ENCODE results near the gene HDAC4. TPM values are rescaled to one million over a fixed set of nuclear protein-coding genes. Genes with fewer than 3 reads are reported as not detected.

Gene HDAC4
- polyA plus RNA-seq, 1 donor from 2014 or later = 2.8 TPM

GRCh38 chr2:239411549-239412319 is 10.9 kb upstream of the HDAC4 start:
- Mint-ChIP-seq H3K9me3 (peaks cover 6 to 7% (median 7%) of the 10 kb centered on the region in 3 donors), H3K36me3 (peaks cover 3% of the 10 kb centered on the region), H3K4me1 (no peaks in the 10 kb centered on the region), H3K27ac (no peak overlapping the region), H3K4me3 (no peak overlapping the region), H3K27me3 (peaks cover 22% of the 10 kb centered on the region)

- peaks cover 22% of the 10 kb centered on the region for H3K27me3 Mint-ChIP-seq
- H3K4me1 Mint-ChIP-seq = no peaks in the 10 kb centered on the region
- no peak overlapping the region for H3K4me3 Mint-ChIP-seq
- peaks cover 3% of the 10 kb centered on the region for H3K36me3 Mint-ChIP-seq
- peaks cover 6 to 7% (median 7%) of the 10 kb centered on the region in 3 donors for H3K9me3 Mint-ChIP-seq
- H3K27ac Mint-ChIP-seq = no peak overlapping the region
Observed at GRCh38 chr2:239411117-239411516, 10.3 kb upstream of the HDAC4 start.

- no peaks in the 10 kb centered on the region for H3K4me1 Mint-ChIP-seq
- peaks cover 3% of the 10 kb centered on the region for H3K36me3 Mint-ChIP-seq
- no peak overlapping the region for H3K4me3 Mint-ChIP-seq
- peaks cover 7% of the 10 kb centered on the region in 3 donors for H3K9me3 Mint-ChIP-seq
- peak overlapping the region in 1 of 3 donors; percentile 11 for H3K27ac Mint-ChIP-seq
- peaks cover 22% of the 10 kb centered on the region for H3K27me3 Mint-ChIP-seq
Observed at GRCh38 chr2:239409976-239410375, 9.2 kb upstream of the HDAC4 start.

GRCh38 chr2:239407112-239407511 is 6.3 kb upstream of the HDAC4 start:
- peaks cover 3% of the 10 kb centered on the region for H3K36me3 Mint-ChIP-seq
- H3K9me3 Mint-ChIP-seq = peaks cover 2 to 10% (median 4%) of the 10 kb centered on the region in 3 donors
- peaks cover 3% of the 10 kb centered on the region in 3 donors for H3K4me1 Mint-ChIP-seq
- peaks cover 20% of the 10 kb centered on the region for H3K27me3 Mint-ChIP-seq
- H3K27ac Mint-ChIP-seq = peak overlapping the region in 1 of 3 donors; percentile 34
- no peak overlapping the region for H3K4me3 Mint-ChIP-seq

GRCh38 chr2:239406316-239406995 is 5.6 kb upstream of the HDAC4 start:
- Mint-ChIP-seq H3K36me3 (peaks cover 3% of the 10 kb centered on the region), H3K4me1 (peaks cover 6% of the 10 kb centered on the region in 3 donors), H3K27me3 (peaks cover 18% of the 10 kb centered on the region), H3K9me3 (peaks cover 1 to 10% (median 2%) of the 10 kb centered on the region in 3 donors), H3K27ac (no peak overlapping the region), H3K4me3 (no peak overlapping the region)

DNA sequence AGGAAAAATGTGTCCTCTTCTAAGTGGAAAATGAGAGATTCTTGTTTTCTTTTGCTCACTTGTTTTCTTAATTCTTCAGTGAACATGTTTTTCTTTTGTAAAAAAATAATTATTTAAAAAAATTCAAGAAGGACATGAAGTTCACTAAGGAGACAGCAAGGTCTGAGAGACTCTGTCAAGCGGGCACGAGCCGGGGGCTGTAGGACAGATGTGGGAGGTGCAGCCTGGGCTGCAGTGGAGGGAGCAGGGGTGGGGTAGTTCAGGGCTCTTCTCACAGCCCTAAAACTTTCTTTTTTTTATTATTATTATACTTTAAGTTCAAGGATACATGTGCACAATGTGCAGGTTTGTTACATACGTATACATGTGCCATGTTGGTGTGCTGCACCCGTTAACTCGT is 4.3 kb upstream of the HDAC4 start:
- peaks cover under 1 to 10% (median 1%) of the 10 kb centered on the region in 3 donors for H3K9me3 Mint-ChIP-seq
- no peak overlapping the region for H3K27ac Mint-ChIP-seq
- no peak overlapping the region for H3K4me3 Mint-ChIP-seq
- peaks cover 17% of the 10 kb centered on the region for H3K27me3 Mint-ChIP-seq
- H3K4me1 Mint-ChIP-seq = peaks cover 6% of the 10 kb centered on the region in 3 donors
- H3K36me3 Mint-ChIP-seq = peaks cover 1% of the 10 kb centered on the region

GRCh38 chr2:239402666-239403065 is 1.8 kb upstream of the HDAC4 start:
- Mint-ChIP-seq H3K4me3 (peak overlapping the region; percentile 27 to 98 (median 96)), H3K9me3 (peaks cover 0 to 5% (median 1%) of the 10 kb centered on the region in 3 donors), H3K36me3 (no peaks in the 10 kb centered on the region), H3K4me1 (peaks cover 14 to 19% (median 14%) of the 10 kb centered on the region in 3 donors), H3K27ac (peak overlapping the region; percentile 99 to 100 (median 99)), H3K27me3 (peaks cover 7% of the 10 kb centered on the region)

- H3K9me3 Mint-ChIP-seq = peaks cover 0 to 3% (median 1%) of the 10 kb centered on the region in 3 donors
- H3K36me3 Mint-ChIP-seq = no peaks in the 10 kb centered on the region
- peaks cover 14 to 19% (median 17%) of the 10 kb centered on the region in 3 donors for H3K4me1 Mint-ChIP-seq
- H3K4me3 Mint-ChIP-seq = peak overlapping the region; percentile 93 to 98 (median 96)
- peak overlapping the region; percentile 99 to 100 (median 99) for H3K27ac Mint-ChIP-seq
- peaks cover 1% of the 10 kb centered on the region for H3K27me3 Mint-ChIP-seq
Observed at GRCh38 chr2:239401881-239402233, 1.0 kb upstream of the HDAC4 start.

- Mint-ChIP-seq H3K9me3 (peaks cover 0 to 3% (median 1%) of the 10 kb centered on the region in 3 donors), H3K27ac (peak overlapping the region; percentile 99 to 100 (median 99)), H3K4me3 (peak overlapping the region; percentile 93 to 98 (median 96)), H3K36me3 (no peaks in the 10 kb centered on the region), H3K4me1 (peaks cover 14 to 19% (median 17%) of the 10 kb centered on the region in 3 donors), H3K27me3 (no peaks in the 10 kb centered on the region)
Observed at GRCh38 chr2:239401067-239401880, 454 bp upstream of the HDAC4 start.

DNA sequence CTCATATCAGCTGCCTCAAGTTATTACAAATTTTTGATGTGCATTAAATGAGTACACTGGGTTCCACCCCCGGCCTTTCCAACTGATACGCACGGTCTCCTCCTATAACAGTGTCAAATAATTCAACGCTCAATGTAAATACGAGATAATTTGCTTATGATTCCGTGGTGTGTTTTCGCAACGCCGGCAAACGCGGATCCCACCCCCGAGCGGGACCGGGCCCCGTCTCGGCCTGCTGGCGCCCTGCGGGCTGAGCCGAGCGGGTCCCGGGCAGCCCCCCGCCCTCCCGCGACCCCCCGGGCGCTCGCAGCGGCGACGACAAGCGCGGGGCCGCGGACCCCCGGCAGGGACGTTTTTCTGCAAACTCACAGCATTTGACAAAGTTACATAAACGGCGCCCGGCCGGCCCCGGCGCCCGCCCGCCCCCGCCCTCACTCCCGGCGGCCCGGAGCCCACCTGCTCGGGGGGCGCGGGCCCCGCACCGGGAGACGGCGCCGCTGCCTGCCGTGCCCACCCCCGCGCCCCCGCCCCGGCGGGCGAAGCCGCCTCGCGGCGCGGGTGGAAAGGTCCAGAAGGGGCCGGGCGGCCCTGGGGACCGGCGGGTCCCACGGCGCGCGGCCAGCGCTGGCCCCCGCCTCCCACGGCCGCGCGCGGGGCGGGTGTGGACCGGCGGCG is 762 bp downstream of the HDAC4 start:
- Mint-ChIP-seq H3K27me3 (no peaks in the 10 kb centered on the region), H3K36me3 (no peaks in the 10 kb centered on the region), H3K9me3 (peaks cover 0 to 3% (median 0%) of the 10 kb centered on the region in 3 donors), H3K4me1 (peaks cover 14 to 22% (median 17%) of the 10 kb centered on the region in 3 donors), H3K4me3 (peak overlapping the region; percentile 81 to 94 (median 91)), H3K27ac (peak overlapping the region in 2 of 3 donors; percentile 17 to 88)

DNA sequence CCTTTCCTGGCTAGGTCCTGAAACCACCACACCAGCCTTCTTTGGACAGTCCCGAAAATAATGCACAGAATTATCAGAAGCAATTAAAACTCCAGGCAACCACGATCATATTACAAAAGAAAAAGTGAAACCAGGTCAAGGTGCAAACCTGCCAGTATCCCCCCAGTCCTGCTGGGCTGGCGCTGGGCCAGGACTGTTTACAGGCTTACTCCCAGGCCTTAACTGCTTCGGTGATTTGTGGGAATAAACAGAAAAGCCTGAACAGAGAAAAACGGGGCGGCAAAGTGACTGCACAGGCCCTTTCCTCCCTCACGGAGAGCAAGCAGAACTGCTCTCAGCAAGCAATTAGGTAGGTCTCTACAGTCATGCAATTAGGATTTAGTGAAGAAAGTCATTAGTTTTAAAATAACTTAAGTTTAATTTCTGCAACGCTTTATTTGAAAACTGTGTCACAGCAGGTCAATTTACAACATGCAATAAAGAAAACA is 1.3 kb downstream of the HDAC4 start:
- peaks cover 0 to 3% (median 0%) of the 10 kb centered on the region in 3 donors for H3K9me3 Mint-ChIP-seq
- H3K27me3 Mint-ChIP-seq = no peaks in the 10 kb centered on the region
- peak overlapping the region in 2 of 3 donors; percentile 54 to 88 for H3K27ac Mint-ChIP-seq
- peak overlapping the region; percentile 81 to 94 (median 91) for H3K4me3 Mint-ChIP-seq
- H3K4me1 Mint-ChIP-seq = peaks cover 14 to 22% (median 17%) of the 10 kb centered on the region in 3 donors
- no peaks in the 10 kb centered on the region for H3K36me3 Mint-ChIP-seq

GRCh38 chr2:239398521-239398921 is 2.3 kb downstream of the HDAC4 start:
- Mint-ChIP-seq H3K27ac (peak overlapping the region in 1 of 3 donors; percentile 40), H3K27me3 (no peaks in the 10 kb centered on the region), H3K4me3 (peak overlapping the region in 2 of 4 donors; percentile 23 to 89), H3K4me1 (peaks cover 15 to 22% (median 20%) of the 10 kb centered on the region in 3 donors), H3K9me3 (no peaks in the 10 kb centered on the region), H3K36me3 (no peaks in the 10 kb centered on the region)

DNA sequence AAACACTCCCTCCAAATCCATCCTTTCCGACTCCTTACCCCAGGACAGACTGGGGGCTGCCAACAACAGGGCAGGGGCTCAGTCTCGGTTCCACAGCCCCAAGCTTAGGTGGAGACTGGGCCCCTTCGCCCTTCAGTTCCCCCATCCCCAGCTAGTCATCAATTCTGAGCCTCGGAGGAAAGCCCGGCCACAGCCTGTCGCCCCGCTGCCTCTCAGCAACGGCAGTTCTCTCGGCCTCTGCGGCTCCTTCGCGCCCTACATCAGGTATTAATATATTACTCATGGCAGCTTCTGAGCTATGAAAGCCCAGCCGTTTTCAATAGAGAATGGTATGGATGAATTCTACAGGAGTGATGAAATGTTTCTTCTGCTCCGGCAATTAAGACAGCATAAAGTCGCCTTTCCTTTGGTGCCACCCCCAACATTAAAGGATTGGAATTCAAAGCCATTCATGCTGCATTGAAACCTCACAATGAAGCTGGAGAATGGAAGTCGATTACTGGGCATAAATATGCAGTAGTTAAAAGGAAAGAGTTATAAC is 2.8 kb downstream of the HDAC4 start:
- H3K4me1 Mint-ChIP-seq = peaks cover 18 to 22% (median 22%) of the 10 kb centered on the region in 3 donors
- H3K4me3 Mint-ChIP-seq = peak overlapping the region in 2 of 4 donors; percentile 59 to 89
- no peaks in the 10 kb centered on the region for H3K9me3 Mint-ChIP-seq
- peak overlapping the region in 2 of 3 donors; percentile 5 to 40 for H3K27ac Mint-ChIP-seq
- no peaks in the 10 kb centered on the region for H3K27me3 Mint-ChIP-seq
- H3K36me3 Mint-ChIP-seq = no peaks in the 10 kb centered on the region
